Hepatocyte (in vitro differentiated cells): Measurements from ENCODE around the gene GOLT1A. TPM values are rescaled to one million over a fixed set of nuclear protein-coding genes. Genes with fewer than 3 reads are reported as not detected.
A peak's percentile ranks its signal among the peaks of the same experiment; 100 is the strongest.

Experiments
- DNase-seq: peaks from one replicate; pipeline ENCODE4 v3.0.0-alpha.2; 2016; ENCODE audit warnings: low spot score
- H2AFZ ChIP-seq: fragments of 200-600 bp; sonication (generic); 2 replicates; pipeline ENCODE4 v1.6.0; 2016; ENCODE audit warnings: antibody characterized with exemption, mild to moderate bottlenecking
- H3K27ac ChIP-seq: fragments of 200-600 bp; sonication (generic); 2 replicates; pipeline ENCODE4 v1.5.1; 2016; ENCODE audit warnings: mild to moderate bottlenecking
- H3K27me3 ChIP-seq: fragments of 200-600 bp; sonication (generic); 2 replicates; pipeline ENCODE4 v1.6.1; 2016
- H3K36me3 ChIP-seq: fragments of 200-600 bp; sonication (generic); replicated peaks from 2 replicates; pipeline ENCODE4 v1.5.1; 2016; ENCODE audit warnings: low read depth; ENCODE audit not compliant: insufficient read depth
- H3K4me1 ChIP-seq: fragments of 200-600 bp; sonication (generic); 2 replicates; pipeline ENCODE4 v1.5.1; 2016; ENCODE audit warnings: mild to moderate bottlenecking, moderate library complexity; ENCODE audit not compliant: insufficient read depth
- H3K4me2 ChIP-seq: fragments of 200-600 bp; sonication (generic); 2 replicates; pipeline ENCODE4 v1.6.0; 2016
- H3K4me3 ChIP-seq: fragments of 200-600 bp; sonication (generic); 2 replicates; pipeline ENCODE4 v1.5.1; 2016; ENCODE audit warnings: mild to moderate bottlenecking
- H3K79me2 ChIP-seq: fragments of 200-600 bp; sonication (generic); 2 replicates; pipeline ENCODE4 v1.6.0; 2017; ENCODE audit warnings: mild to moderate bottlenecking
- H3K9me2 ChIP-seq: fragments of 200-600 bp; sonication (generic); replicated peaks from 2 replicates; pipeline ENCODE4 v1.6.0; 2017; ENCODE audit warnings: mild to moderate bottlenecking; ENCODE audit not compliant: insufficient read depth
- H3K9me3 ChIP-seq: fragments of 200-600 bp; sonication (generic); 2 replicates; pipeline ENCODE4 v1.5.1; 2016; ENCODE audit warnings: low read depth, mild to moderate bottlenecking
- H4K20me1 ChIP-seq: fragments of 200-600 bp; sonication (generic); 2 replicates; pipeline ENCODE4 v1.6.0; 2016; ENCODE audit warnings: mild to moderate bottlenecking; ENCODE audit not compliant: insufficient read depth, poor library complexity, severe bottlenecking
- EZH2 ChIP-seq: fragments of 200-600 bp; sonication (generic); IDR thresholded peaks from 2 replicates; pipeline ENCODE4 v1.6.1; 2016; ENCODE audit warnings: antibody characterized with exemption, mild to moderate bottlenecking, borderline replicate concordance
- EZH2phosphoT487 ChIP-seq: fragments of 200-600 bp; sonication (generic); IDR thresholded peaks from one replicate; pipeline ENCODE4 v1.6.1; 2018; ENCODE audit warnings: antibody characterized with exemption, mild to moderate bottlenecking, low read depth, moderate library complexity; ENCODE audit not compliant: unreplicated experiment, severe bottlenecking
- WGBS: methylation state at CpG from one replicate; pipeline ENCODE4 v1.1.6; 2016; ENCODE audit warnings: low lambda C conversion rate; ENCODE audit errors: missing lambda C conversion rate; 5-methylcytosine and 5-hydroxymethylcytosine counted together
- polyA plus RNA-seq: library from polyadenylated mRNA; unstranded; fragments of >200 nt; fragmentation: Nextera tagmentation; extraction: Ambion mirVana; gene quantifications from 2 replicates; pipeline ENCODE4 v1.2.1, GENCODE V29; 2016
- total RNA-seq: library from RNA; depleted of rRNA; stranded (reverse); fragments of >200 nt; gene quantifications from 2 replicates; pipeline ENCODE4 v1.2.3, GENCODE V29; 2014
- TF ChIP-seq, protein P1 (sequence below): fragments of 200-600 bp; sonication (generic); IDR thresholded peaks from 2 replicates; pipeline ENCODE4 v1.5.1; 2016; ENCODE audit warnings: antibody characterized with exemption, mild to moderate bottlenecking; ENCODE audit not compliant: poor library complexity

The GOLT1A gene
- total and polyA plus RNA-seq, 2 experiments from 2014 or later, result 13.6 to 36.0 TPM

- Histone ChIP-seq H4K20me1 (no peaks in the 10 kb centered on the region), H3K4me1 (no peaks in the 10 kb centered on the region), H2AFZ (no peak overlapping the region), H3K4me2 (no peak overlapping the region), H3K4me3 (no peak overlapping the region), H3K27me3 (no peaks in the 10 kb centered on the region), H3K9me3 (no peaks in the 10 kb centered on the region), H3K27ac (no peak overlapping the region), H3K36me3 (no peaks in the 10 kb centered on the region), H3K9me2 (no peaks in the 10 kb centered on the region), H3K79me2 (no peaks in the 10 kb centered on the region)
- WGBS, result 21% methylated on average over 7 of the region's 7 CpGs
- peak; percentile 87 for DNase-seq
- TF ChIP-seq EZH2phosphoT487, result no peak
- TF ChIP-seq, protein P1, sequence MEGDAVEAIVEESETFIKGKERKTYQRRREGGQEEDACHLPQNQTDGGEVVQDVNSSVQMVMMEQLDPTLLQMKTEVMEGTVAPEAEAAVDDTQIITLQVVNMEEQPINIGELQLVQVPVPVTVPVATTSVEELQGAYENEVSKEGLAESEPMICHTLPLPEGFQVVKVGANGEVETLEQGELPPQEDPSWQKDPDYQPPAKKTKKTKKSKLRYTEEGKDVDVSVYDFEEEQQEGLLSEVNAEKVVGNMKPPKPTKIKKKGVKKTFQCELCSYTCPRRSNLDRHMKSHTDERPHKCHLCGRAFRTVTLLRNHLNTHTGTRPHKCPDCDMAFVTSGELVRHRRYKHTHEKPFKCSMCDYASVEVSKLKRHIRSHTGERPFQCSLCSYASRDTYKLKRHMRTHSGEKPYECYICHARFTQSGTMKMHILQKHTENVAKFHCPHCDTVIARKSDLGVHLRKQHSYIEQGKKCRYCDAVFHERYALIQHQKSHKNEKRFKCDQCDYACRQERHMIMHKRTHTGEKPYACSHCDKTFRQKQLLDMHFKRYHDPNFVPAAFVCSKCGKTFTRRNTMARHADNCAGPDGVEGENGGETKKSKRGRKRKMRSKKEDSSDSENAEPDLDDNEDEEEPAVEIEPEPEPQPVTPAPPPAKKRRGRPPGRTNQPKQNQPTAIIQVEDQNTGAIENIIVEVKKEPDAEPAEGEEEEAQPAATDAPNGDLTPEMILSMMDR, result peak; percentile 94
These were observed 51.2 kb downstream of the GOLT1A start for GRCh38 chr1:204162494-204163074.

DNA sequence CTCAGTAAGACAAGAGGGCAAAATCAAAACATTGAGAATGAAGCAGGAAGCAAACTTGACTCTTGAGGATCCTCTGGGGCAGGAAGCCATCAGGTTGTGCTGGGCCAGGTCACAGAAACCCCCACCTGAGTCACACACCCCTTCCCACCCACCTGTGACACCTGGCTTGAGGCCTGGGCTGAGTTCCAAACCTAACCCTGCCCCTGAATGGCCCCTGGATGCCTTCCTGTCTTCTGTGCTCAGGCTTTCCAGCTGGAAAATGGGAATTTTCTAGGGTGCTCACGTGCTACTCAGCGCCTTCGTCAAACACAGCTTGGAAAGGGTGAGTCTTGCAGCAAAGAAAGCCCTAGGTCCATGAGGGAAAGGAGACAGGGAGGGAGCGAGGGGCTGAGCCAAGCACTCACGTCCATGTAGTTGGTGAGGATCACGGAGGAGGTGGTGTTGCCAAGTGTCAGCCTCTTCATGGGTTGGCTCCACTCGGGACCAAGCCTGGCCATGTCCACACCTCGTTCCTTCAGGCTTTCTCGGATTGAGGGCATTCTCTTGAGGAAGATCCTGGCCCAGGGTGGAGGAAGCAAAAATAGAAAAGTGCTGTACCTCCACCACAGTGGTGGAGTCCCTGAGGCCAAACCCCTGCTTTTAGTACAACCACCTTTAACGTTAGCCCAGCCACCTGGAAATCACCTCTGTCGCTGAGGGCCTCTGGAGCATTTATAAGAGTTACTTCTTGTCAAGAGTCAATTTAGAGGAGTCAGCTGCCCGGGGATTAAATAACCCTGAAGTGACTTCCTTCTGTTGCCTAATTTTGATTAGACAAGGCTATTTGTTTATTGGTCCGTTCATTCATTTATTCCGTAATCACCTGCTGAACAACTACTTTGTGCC lies 51.9 kb downstream of the GOLT1A start:
- no peak overlapping the region for H3K27ac ChIP-seq

DNA sequence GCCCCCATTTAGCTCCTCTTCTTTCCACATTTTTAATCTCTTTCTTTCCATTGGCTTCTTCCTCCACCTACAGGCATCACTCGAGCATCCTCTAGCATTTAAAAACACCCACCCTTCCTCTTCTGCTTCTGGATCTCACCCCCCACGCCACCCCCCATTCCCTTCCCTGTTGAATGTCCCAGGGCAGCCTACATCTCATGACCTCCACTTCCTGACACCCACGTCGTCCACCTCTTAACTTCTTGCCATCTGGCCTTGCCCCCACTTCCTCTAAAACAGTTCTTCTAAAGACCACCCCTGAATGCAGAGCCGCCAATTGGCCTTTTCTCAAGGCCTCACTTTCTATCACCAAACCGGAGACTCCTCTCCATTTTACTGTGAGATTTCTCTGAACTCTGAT lies 55.8 kb downstream of the GOLT1A start:
- no peak overlapping the region for H3K4me2 ChIP-seq
- H3K4me1 ChIP-seq, result no peaks in the 10 kb centered on the region
- no peak overlapping the region for H3K27ac ChIP-seq

More for the DNA sequence above, 51.9 kb downstream of the GOLT1A start:
- H4K20me1 ChIP-seq, result no peaks in the 10 kb centered on the region
- 74% methylated on average over 14 of the region's 14 CpGs for WGBS
- H3K9me2 ChIP-seq, result no peaks in the 10 kb centered on the region
- no peak for DNase-seq
- no peaks in the 10 kb centered on the region for H3K79me2 ChIP-seq
- TF ChIP-seq EZH2phosphoT487, result no peak
- no peak for TF ChIP-seq EZH2
- TF ChIP-seq, protein P1, result no peak
- H3K4me1 ChIP-seq, result no peaks in the 10 kb centered on the region
- no peak overlapping the region for H3K4me2 ChIP-seq
- no peak overlapping the region for H3K4me3 ChIP-seq
- H3K9me3 ChIP-seq, result no peaks in the 10 kb centered on the region
- no peaks in the 10 kb centered on the region for H3K27me3 ChIP-seq
- H3K36me3 ChIP-seq, result no peaks in the 10 kb centered on the region
- no peak overlapping the region for H2AFZ ChIP-seq

More for the DNA sequence above, 55.8 kb downstream of the GOLT1A start:
- H2AFZ ChIP-seq, result no peak overlapping the region
- H3K27me3 ChIP-seq, result no peaks in the 10 kb centered on the region
- no peaks in the 10 kb centered on the region for H3K9me2 ChIP-seq
- H3K9me3 ChIP-seq, result no peaks in the 10 kb centered on the region
- H3K79me2 ChIP-seq, result no peaks in the 10 kb centered on the region
- no peak overlapping the region for H3K4me3 ChIP-seq
- no peaks in the 10 kb centered on the region for H4K20me1 ChIP-seq
- 87% methylated on average over 6 of the region's 6 CpGs for WGBS
- DNase-seq, result no peak
- H3K36me3 ChIP-seq, result no peaks in the 10 kb centered on the region
- no peak for TF ChIP-seq EZH2
- TF ChIP-seq, protein P1, result no peak
- no peak for TF ChIP-seq EZH2phosphoT487
